Measurements from ENCODE around the gene CLDN2. TPM values are rescaled to one million over a fixed set of nuclear protein-coding genes. Genes with fewer than 3 reads are reported as not detected.

CLDN2 gene
- total RNA-seq, 1 donor from 2014 or later = not detected

- Mint-ChIP-seq H3K4me1 (peaks cover 10% of the 10 kb centered on the region), H3K36me3 (no peaks in the 10 kb centered on the region), H3K4me3 (no peak overlapping the region), H3K9me3 (no peaks in the 10 kb centered on the region), H3K27me3 (ENCODE audit: insufficient read depth, low read depth) (no peaks in the 10 kb centered on the region), H3K27ac (no peak overlapping the region)
- peaks cover 9% of the 10 kb centered on the region for H3K4me1 ChIP-seq
- no peak for DNase-seq (ENCODE audit: low spot score)
- no peaks in the 10 kb centered on the region for H4K20me1 ChIP-seq (ENCODE audit: low read depth)
- TF ChIP-seq EZH2 (IDR thresholded peaks at IDR 0.05) (no peak), EZH2phosphoT487 (IDR thresholded peaks at IDR 0.05) (no peak)
- TF ChIP-seq, protein P1, sequence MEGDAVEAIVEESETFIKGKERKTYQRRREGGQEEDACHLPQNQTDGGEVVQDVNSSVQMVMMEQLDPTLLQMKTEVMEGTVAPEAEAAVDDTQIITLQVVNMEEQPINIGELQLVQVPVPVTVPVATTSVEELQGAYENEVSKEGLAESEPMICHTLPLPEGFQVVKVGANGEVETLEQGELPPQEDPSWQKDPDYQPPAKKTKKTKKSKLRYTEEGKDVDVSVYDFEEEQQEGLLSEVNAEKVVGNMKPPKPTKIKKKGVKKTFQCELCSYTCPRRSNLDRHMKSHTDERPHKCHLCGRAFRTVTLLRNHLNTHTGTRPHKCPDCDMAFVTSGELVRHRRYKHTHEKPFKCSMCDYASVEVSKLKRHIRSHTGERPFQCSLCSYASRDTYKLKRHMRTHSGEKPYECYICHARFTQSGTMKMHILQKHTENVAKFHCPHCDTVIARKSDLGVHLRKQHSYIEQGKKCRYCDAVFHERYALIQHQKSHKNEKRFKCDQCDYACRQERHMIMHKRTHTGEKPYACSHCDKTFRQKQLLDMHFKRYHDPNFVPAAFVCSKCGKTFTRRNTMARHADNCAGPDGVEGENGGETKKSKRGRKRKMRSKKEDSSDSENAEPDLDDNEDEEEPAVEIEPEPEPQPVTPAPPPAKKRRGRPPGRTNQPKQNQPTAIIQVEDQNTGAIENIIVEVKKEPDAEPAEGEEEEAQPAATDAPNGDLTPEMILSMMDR (IDR thresholded peaks at IDR 0.05) = no peak
- H3K9me3 ChIP-seq (ENCODE audit: low read depth) = no peaks in the 10 kb centered on the region
- H3F3A ChIP-seq (ENCODE audit: low read depth) = no peaks in the 10 kb centered on the region
- H3K9ac ChIP-seq = no peak overlapping the region
- H3K4me3 ChIP-seq = no peak overlapping the region
- H3K79me2 ChIP-seq (ENCODE audit: low read depth) = no peaks in the 10 kb centered on the region
- no peak overlapping the region for H2AFZ ChIP-seq (replicated peaks)
- no peak overlapping the region for H3K4me2 ChIP-seq
- H3K36me3 ChIP-seq = no peaks in the 10 kb centered on the region
- H3K27ac ChIP-seq = no peak overlapping the region
- H3K27me3 ChIP-seq = no peaks in the 10 kb centered on the region
These were observed 15.0 kb downstream of the CLDN2 start for GRCh38 chrX:106935175-106935574.

DNA sequence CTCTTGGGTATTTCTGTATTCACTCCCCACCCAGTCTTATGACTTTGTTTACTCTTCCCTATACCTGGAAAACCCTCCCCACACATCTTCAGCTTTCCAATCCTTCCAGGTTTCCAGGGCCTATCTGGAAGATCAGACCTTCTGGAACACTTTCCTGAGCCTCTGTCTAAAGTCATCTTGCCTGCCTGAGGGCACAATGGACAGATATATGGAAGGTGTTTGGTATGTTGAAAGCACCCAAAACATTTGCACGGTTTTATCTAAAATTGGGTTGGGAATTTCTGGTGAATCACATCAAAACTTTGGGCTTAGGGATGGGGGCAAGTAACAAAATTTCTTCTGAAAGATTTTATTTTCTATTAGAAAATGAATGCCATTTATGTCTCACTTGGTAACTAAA is 16.0 kb downstream of the CLDN2 start:
- no peak overlapping the region for H3K4me3 ChIP-seq
- no peaks in the 10 kb centered on the region for H3K36me3 Mint-ChIP-seq

GRCh38 chrX:106939566-106939965 is 19.4 kb downstream of the CLDN2 start:
- H3K4me1 Mint-ChIP-seq = peaks cover 2% of the 10 kb centered on the region
- Histone ChIP-seq H3F3A (ENCODE audit: low read depth) (peaks cover 3% of the 10 kb centered on the region), H3K4me1 (peaks cover 9% of the 10 kb centered on the region), H3K9me3 (ENCODE audit: low read depth) (no peaks in the 10 kb centered on the region), H3K4me2 (no peak overlapping the region), H3K4me3 (no peak overlapping the region), H2AFZ (replicated peaks) (no peak overlapping the region), H3K9ac (no peak overlapping the region), H3K36me3 (no peaks in the 10 kb centered on the region), H3K79me2 (ENCODE audit: low read depth) (no peaks in the 10 kb centered on the region), H3K27me3 (no peaks in the 10 kb centered on the region), H4K20me1 (ENCODE audit: low read depth) (no peaks in the 10 kb centered on the region), H3K27ac (no peak overlapping the region)
- H3K36me3 Mint-ChIP-seq = peaks cover 9% of the 10 kb centered on the region
- TF ChIP-seq EZH2phosphoT487 (IDR thresholded peaks at IDR 0.05) (no peak), EZH2 (IDR thresholded peaks at IDR 0.05) (no peak)
- TF ChIP-seq, protein P1 (IDR thresholded peaks at IDR 0.05) = no peak
- no peak for DNase-seq (ENCODE audit: low spot score)
- H3K4me3 Mint-ChIP-seq = no peak overlapping the region
- no peaks in the 10 kb centered on the region for H3K27me3 Mint-ChIP-seq (ENCODE audit: insufficient read depth, low read depth)
- H3K27ac Mint-ChIP-seq = no peak overlapping the region
- H3K9me3 Mint-ChIP-seq = no peaks in the 10 kb centered on the region

More for the DNA sequence above, 16.0 kb downstream of the CLDN2 start:
- DNase-seq (ENCODE audit: low spot score) = no peak
- H3K4me2 ChIP-seq = no peak overlapping the region
- TF ChIP-seq, protein P1 (IDR thresholded peaks at IDR 0.05) = no peak
- TF ChIP-seq EZH2 (IDR thresholded peaks at IDR 0.05) (no peak), EZH2phosphoT487 (IDR thresholded peaks at IDR 0.05) (no peak)
- no peaks in the 10 kb centered on the region for H3K27me3 Mint-ChIP-seq (ENCODE audit: insufficient read depth, low read depth)
- no peaks in the 10 kb centered on the region for H3F3A ChIP-seq (ENCODE audit: low read depth)
- H3K27me3 ChIP-seq = no peaks in the 10 kb centered on the region
- no peak overlapping the region for H3K9ac ChIP-seq
- H2AFZ ChIP-seq (replicated peaks) = no peak overlapping the region
- no peaks in the 10 kb centered on the region for H3K79me2 ChIP-seq (ENCODE audit: low read depth)
- H3K4me1 Mint-ChIP-seq = peaks cover 10% of the 10 kb centered on the region
- no peaks in the 10 kb centered on the region for H3K36me3 ChIP-seq
- no peak overlapping the region for H3K27ac Mint-ChIP-seq
- H3K4me3 Mint-ChIP-seq = no peak overlapping the region
- H3K4me1 ChIP-seq = peaks cover 9% of the 10 kb centered on the region
- no peaks in the 10 kb centered on the region for H3K9me3 Mint-ChIP-seq
- no peaks in the 10 kb centered on the region for H3K9me3 ChIP-seq (ENCODE audit: low read depth)
- no peaks in the 10 kb centered on the region for H4K20me1 ChIP-seq (ENCODE audit: low read depth)
- H3K27ac ChIP-seq = no peak overlapping the region
